Neural cell (in vitro differentiated cells): ENCODE results near the gene CFAP99. TPM values are rescaled to one million over a fixed set of nuclear protein-coding genes. Genes with fewer than 3 reads are reported as not detected.

Experiments used
- H2AFZ ChIP-seq: fragments of 200-600, 300-800 bp; sonication (generic), shearing (Covaris generic); 2 replicates; pipeline ENCODE4 v1.6.0; 2014; ENCODE audit warnings: low read depth, mild to moderate bottlenecking, antibody characterized with exemption, low read length, moderate library complexity
- H3F3A ChIP-seq: fragments of 200-600 bp; shearing (Covaris generic); 2 replicates; pipeline ENCODE4 v1.6.1; 2016; ENCODE audit warnings: mild to moderate bottlenecking, moderate library complexity, mixed read lengths, antibody characterized with exemption, low read length; ENCODE audit not compliant: insufficient read depth, poor library complexity, severe bottlenecking
- H3K27ac ChIP-seq: fragments of 200-600, 300-800 bp; sonication (generic), shearing (Covaris generic); 2 replicates; pipeline ENCODE4 v1.5.1; 2014; ENCODE audit warnings: mild to moderate bottlenecking, low read length, moderate library complexity
- H3K27me3 ChIP-seq: fragments of 300-800, 200-600 bp; sonication (generic), shearing (Covaris generic); 2 replicates; pipeline ENCODE4 v1.6.0; 2014; ENCODE audit warnings: mild to moderate bottlenecking, low read depth, low read length, moderate library complexity; ENCODE audit not compliant: insufficient read depth
- H3K36me3 ChIP-seq: fragments of 300-800, 200-600 bp; sonication (generic), shearing (Covaris generic); 2 replicates; pipeline ENCODE4 v1.5.1; 2014; ENCODE audit warnings: mild to moderate bottlenecking, antibody characterized with exemption, low read length, moderate library complexity; ENCODE audit not compliant: insufficient read depth
- H3K4me2 ChIP-seq: fragments of 300-800, 200-600 bp; sonication (generic), shearing (Covaris generic); 2 replicates; pipeline ENCODE4 v1.6.0; 2014; ENCODE audit warnings: mild to moderate bottlenecking, low read length
- H3K4me3 ChIP-seq: fragments of 300-800, 200-600 bp; sonication (generic), shearing (Covaris generic); 2 replicates; pipeline ENCODE4 v1.5.1; 2014; ENCODE audit warnings: mild to moderate bottlenecking, low read length, moderate library complexity
- H3K79me2 ChIP-seq: fragments of 200-600 bp; shearing (Covaris generic); replicated peaks from 2 replicates; pipeline ENCODE4 v1.6.0; 2014; ENCODE audit warnings: mild to moderate bottlenecking, low read length, moderate library complexity; ENCODE audit not compliant: insufficient read depth
- H3K9ac ChIP-seq: fragments of 300-800, 200-600 bp; sonication (generic), shearing (Covaris generic); 2 replicates; pipeline ENCODE4 v1.6.1; 2016; ENCODE audit warnings: mild to moderate bottlenecking, low read length, mixed read lengths
- H3K9me2 ChIP-seq: fragments of 200-600 bp; shearing (Covaris generic); 2 replicates; pipeline ENCODE4 v1.6.1; 2016; ENCODE audit warnings: mild to moderate bottlenecking, low read length, mixed read lengths; ENCODE audit not compliant: insufficient read depth
- H3K9me3 ChIP-seq: fragments of 200-600, 300-800 bp; sonication (generic), shearing (Covaris generic); 2 replicates; pipeline ENCODE4 v1.6.1; 2016; ENCODE audit warnings: mild to moderate bottlenecking, mixed run types, low read length, moderate library complexity, mixed read lengths
- H4K20me1 ChIP-seq: fragments of 200-600 bp; shearing (Covaris generic); 2 replicates; pipeline ENCODE4 v1.6.1; 2016; ENCODE audit warnings: mild to moderate bottlenecking, mixed run types; ENCODE audit not compliant: insufficient read depth
- CTCF ChIP-seq: fragments of 450-650 bp; IDR thresholded peaks from 2 replicates; pipeline ENCODE4 v1.5.1; 2014; ENCODE audit warnings: antibody characterized with exemption, mild to moderate bottlenecking, moderate library complexity; ENCODE audit not compliant: poor library complexity, severe bottlenecking
- EP300 ChIP-seq: fragments of 450-650 bp; conservative IDR thresholded peaks from 2 replicates; pipeline ENCODE4 v1.6.1; 2014; ENCODE audit warnings: antibody characterized with exemption, mild to moderate bottlenecking, moderate library complexity; ENCODE audit not compliant: poor library complexity, severe bottlenecking
- EZH2 ChIP-seq: fragments of 200-600, 300-800 bp; shearing (Covaris generic), sonication (generic); IDR thresholded peaks from 2 replicates; pipeline ENCODE4 v1.6.1; 2014; ENCODE audit warnings: antibody characterized with exemption, low read length, borderline replicate concordance, mild to moderate bottlenecking; ENCODE audit not compliant: insufficient read depth, poor library complexity, severe bottlenecking
- MXI1 ChIP-seq: fragments of 450-650 bp; conservative IDR thresholded peaks from 2 replicates; pipeline ENCODE4 v1.6.1; 2014; ENCODE audit warnings: antibody characterized with exemption, mild to moderate bottlenecking; ENCODE audit not compliant: poor library complexity, severe bottlenecking
- POLR2AphosphoS5 ChIP-seq: IDR thresholded peaks from 2 replicates; pipeline ENCODE4 v1.6.1; 2012
- RAD21 ChIP-seq: fragments of 450-650 bp; conservative IDR thresholded peaks from 2 replicates; pipeline ENCODE4 v1.6.1; 2014; ENCODE audit warnings: antibody characterized with exemption, mild to moderate bottlenecking, moderate library complexity
- REST ChIP-seq: IDR thresholded peaks from 2 replicates; pipeline ENCODE4 v1.6.1; 2012; ENCODE audit warnings: borderline replicate concordance
- SMC3 ChIP-seq: fragments of 450-650 bp; conservative IDR thresholded peaks from 2 replicates; pipeline ENCODE4 v1.6.1; 2014; ENCODE audit warnings: antibody characterized with exemption, mild to moderate bottlenecking, moderate library complexity; ENCODE audit not compliant: poor library complexity
- TAF1 ChIP-seq: IDR thresholded peaks from 2 replicates; pipeline ENCODE4 v1.6.1; 2012; ENCODE audit warnings: low read depth
- polyA plus RNA-seq: library from polyadenylated mRNA; depleted of rRNA; stranded (reverse); fragments of >200 nt; gene quantifications from 2 replicates; pipeline ENCODE4 v1.2.3, GENCODE V29; 2014

CFAP99 gene
- polyA plus RNA-seq, 1 donor from 2014 or later, result not detected

GRCh38 chr4:2485956-2486355, 67.2 kb downstream of the CFAP99 start:
- TF ChIP-seq SMC3 (no peak), EZH2 (no peak), CTCF (no peak), EP300 (no peak), MXI1 (no peak), RAD21 (no peak), REST (no peak), TAF1 (no peak), POLR2AphosphoS5 (no peak)
- Histone ChIP-seq H3K9ac (no peak overlapping the region), H3K36me3 (no peaks in the 10 kb centered on the region), H3K9me2 (no peaks in the 10 kb centered on the region), H3K9me3 (no peaks in the 10 kb centered on the region), H3K4me2 (no peak overlapping the region), H3K27me3 (no peaks in the 10 kb centered on the region), H3K27ac (no peak overlapping the region), H4K20me1 (peaks cover 11% of the 10 kb centered on the region), H3K4me3 (no peak overlapping the region), H2AFZ (no peak overlapping the region), H3F3A (no peaks in the 10 kb centered on the region), H3K79me2 (peaks cover 68% of the 10 kb centered on the region)

GRCh38 chr4:2486981-2487380, 68.2 kb downstream of the CFAP99 start:
- no peak overlapping the region for H3K27ac ChIP-seq
- no peaks in the 10 kb centered on the region for H3K9me2 ChIP-seq
- no peaks in the 10 kb centered on the region for H3K27me3 ChIP-seq
- no peaks in the 10 kb centered on the region for H3K36me3 ChIP-seq
- no peak overlapping the region for H2AFZ ChIP-seq
- no peaks in the 10 kb centered on the region for H3K9me3 ChIP-seq
- H3K9ac ChIP-seq, result no peak overlapping the region
- peaks cover 57% of the 10 kb centered on the region for H3K79me2 ChIP-seq
- no peak overlapping the region for H3K4me3 ChIP-seq
- TF ChIP-seq TAF1 (no peak), REST (no peak), RAD21 (no peak), POLR2AphosphoS5 (no peak), EZH2 (no peak), EP300 (no peak), CTCF (no peak), MXI1 (no peak), SMC3 (no peak)
- peaks cover 11% of the 10 kb centered on the region for H4K20me1 ChIP-seq
- no peak overlapping the region for H3K4me2 ChIP-seq
- no peaks in the 10 kb centered on the region for H3F3A ChIP-seq
